A549 treated with RU486 at 1 μM for 4 hours (cell line): ENCODE measurements around the gene SERBP1. TPM values are rescaled to one million over a fixed set of nuclear protein-coding genes. Genes with fewer than 3 reads are reported as not detected.

Experiments
- total RNA-seq: library from RNA; stranded (reverse); fragments of 200-300 nt; extraction: Qiagen RNA extraction; gene quantifications from 5 replicates; pipeline ENCODE4 v1.2.3, GENCODE V29; 2022; ENCODE audit warnings: low read depth

The SERBP1 gene
- 185 to 253 TPM (median 221 TPM) in 5 replicates for total RNA-seq

DNA sequence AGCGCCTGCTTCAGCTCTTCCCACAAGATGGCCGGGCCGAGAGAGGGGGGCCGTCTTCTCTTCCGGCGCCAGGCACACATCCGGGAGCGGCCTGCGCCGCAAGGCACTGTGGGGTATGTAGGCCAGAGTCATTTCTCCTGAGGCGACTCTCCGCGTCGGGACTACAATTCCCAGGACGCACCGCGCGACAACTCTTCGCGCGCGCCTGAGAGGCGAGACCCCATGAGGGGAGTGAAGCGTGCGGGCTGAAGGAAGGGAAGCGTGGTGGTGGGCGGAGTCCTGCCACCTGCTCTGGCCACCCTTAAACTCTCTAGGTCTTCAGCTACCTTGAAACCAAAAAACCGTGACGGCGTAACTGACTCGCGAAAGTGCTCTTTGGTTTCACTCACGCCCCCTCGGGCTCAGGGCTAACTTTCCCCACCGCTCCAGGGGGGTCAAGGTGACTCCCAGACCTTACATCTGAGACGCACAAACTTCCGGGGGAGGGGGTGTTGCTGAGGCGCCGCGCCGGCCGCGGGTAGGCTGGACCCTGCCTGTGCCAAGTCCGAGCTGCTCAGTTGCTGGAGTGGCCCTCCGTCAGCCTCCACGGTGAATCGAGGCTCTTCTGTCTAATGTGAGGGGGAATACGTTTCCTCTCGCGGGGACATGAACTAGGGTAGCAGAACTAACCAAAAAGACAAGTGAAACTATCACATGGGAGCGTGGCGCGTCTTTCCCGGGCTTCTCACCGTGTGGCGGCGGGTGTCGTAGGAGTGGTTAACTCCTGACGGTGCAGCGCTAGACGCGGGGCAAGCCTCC lies at the start of gene SERBP1:
SERBP1 (minus strand) TSS at position 45 of the 798 bp plus-strand sequence. CDS start 102 bp downstream, outside the sequence.

Other genes starting within 250 kb of the SERBP1 start
- gene IL12RB2, start 122.5 kb downstream of the SERBP1 start, total RNA-seq: not detected in 5 replicates